ENCODE results near the gene PDE4D. TPM values are rescaled to one million over a fixed set of nuclear protein-coding genes. Genes with fewer than 3 reads are reported as not detected.

PDE4D gene
- total and polyA plus RNA-seq, 10 of the 15 experiments (the other 5 are each of a cell fraction or from before 2014, with no cell fraction given), result 0.87 to 4.1 (median 2.2) TPM

GRCh38 chr5:59187857-59188256 lies 705.7 kb downstream of the PDE4D start:
- H3K79me2 ChIP-seq (ENCODE audit: control insufficient read depth, insufficient read depth, low read length), result no peaks in the 10 kb centered on the region
- SMC1A ChIA-PET (ENCODE audit: uncharacterized antibody, unreplicated experiment), result interaction anchor here (0.6 to 3.0 kb wide), 13 partner anchors 10 to 217 kb away, joined by 3 to 24 read pairs (median 4); no protein-coding TSS in a partner anchor
- no peak overlapping the region for H3K9ac ChIP-seq (ENCODE audit: control insufficient read depth, insufficient read depth, low read length)
- DNase-seq (ENCODE audit: low read depth, low spot score) (no peak), FAIRE-seq (no peak), ATAC-seq (peak; percentile 44)
- BruUV-seq (replicated peaks), result no TSS peak
- no peak overlapping the region for H3K4me3 ChIP-seq
- 25% methylated on average over 4 of the region's 4 CpGs for WGBS (ENCODE audit: insufficient coverage, insufficient replicate concordance, low lambda C conversion rate, missing lambda C conversion rate)
- no peaks in the 10 kb centered on the region; a peak in 2 of 4 replicates for H3K27me3 ChIP-seq (replicated peaks in 1 of 2; ENCODE audit: control insufficient read depth in 2 of 2, insufficient read depth in 2 of 2, low read length in 1 of 2)
- H4K20me1 ChIP-seq (ENCODE audit: control insufficient read depth, insufficient read depth), result no peaks in the 10 kb centered on the region
- intact Hi-C loops (cut with micrococcal nuclease; ENCODE audit: unreplicated experiment), result loop anchor here (1.0 to 5.0 kb wide), 5 partner anchors 179 to 612 kb away; no protein-coding TSS in a partner anchor
- no peak for TF ChIP-seq ATF3 (IDR thresholded peaks at IDR 0.05; ENCODE audit: borderline replicate concordance, extremely low read depth, low read depth, low read length)
- TF ChIP-seq NKRF (conservative IDR thresholded peaks at IDR 0.05), result no peak
- no peak for TF ChIP-seq ETV6 (conservative IDR thresholded peaks at IDR 0.05 in 1 of 2, IDR thresholded peaks at IDR 0.05 in 1 of 2; ENCODE audit: borderline replicate concordance in 1 of 2, low read depth in 1 of 2)
- no peak for TF ChIP-seq BRCA1 (IDR thresholded peaks at IDR 0.05; ENCODE audit: low read depth, low read length)
- TF ChIP-seq SUZ12 (IDR thresholded peaks at IDR 0.05; ENCODE audit: unreplicated experiment), result no peak
- TF ChIP-seq SPI1 (IDR thresholded peaks at IDR 0.05; ENCODE audit: borderline replicate concordance, insufficient read depth, low read depth, low read length), result no peak
- TF ChIP-seq, protein P1, sequence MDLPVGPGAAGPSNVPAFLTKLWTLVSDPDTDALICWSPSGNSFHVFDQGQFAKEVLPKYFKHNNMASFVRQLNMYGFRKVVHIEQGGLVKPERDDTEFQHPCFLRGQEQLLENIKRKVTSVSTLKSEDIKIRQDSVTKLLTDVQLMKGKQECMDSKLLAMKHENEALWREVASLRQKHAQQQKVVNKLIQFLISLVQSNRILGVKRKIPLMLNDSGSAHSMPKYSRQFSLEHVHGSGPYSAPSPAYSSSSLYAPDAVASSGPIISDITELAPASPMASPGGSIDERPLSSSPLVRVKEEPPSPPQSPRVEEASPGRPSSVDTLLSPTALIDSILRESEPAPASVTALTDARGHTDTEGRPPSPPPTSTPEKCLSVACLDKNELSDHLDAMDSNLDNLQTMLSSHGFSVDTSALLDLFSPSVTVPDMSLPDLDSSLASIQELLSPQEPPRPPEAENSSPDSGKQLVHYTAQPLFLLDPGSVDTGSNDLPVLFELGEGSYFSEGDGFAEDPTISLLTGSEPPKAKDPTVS (IDR thresholded peaks at IDR 0.05; ENCODE audit: low read depth, low read length), result no peak
- TF ChIP-seq JUND (IDR thresholded peaks at IDR 0.05; ENCODE audit: low read depth, low read length), result no peak
- no peak for TF ChIP-seq SP1 (IDR thresholded peaks at IDR 0.05; ENCODE audit: low read depth, low read length)
- POLR2A ChIA-PET, result no interaction called here
- H3K36me3 ChIP-seq (ENCODE audit: control insufficient read depth in 2 of 2, insufficient read depth in 2 of 2, low read length in 1 of 2), result no peaks in the 10 kb centered on the region
- no peak overlapping the region for H3K4me2 ChIP-seq (ENCODE audit: control insufficient read depth, insufficient read depth)
- H3K9me3 ChIP-seq (replicated peaks; ENCODE audit: control insufficient read depth, insufficient read depth, low read length), result no peaks in the 10 kb centered on the region
- CTCF ChIA-PET, result interaction anchor here (0.7 to 10.7 kb wide), 36 partner anchors 8 to 1462 kb away, joined by 3 to 98 read pairs (median 4); no protein-coding TSS in a partner anchor
- RAD21 ChIA-PET (ENCODE audit: unreplicated experiment), result interaction anchor here (0.9 to 2.6 kb wide), 6 partner anchors 8 to 318 kb away, joined by 3 to 27 read pairs (median 4); no protein-coding TSS in a partner anchor
- H2AFZ ChIP-seq (ENCODE audit: control insufficient read depth, low read depth, low read length), result no peak overlapping the region
- no peak overlapping the region for H3K27ac ChIP-seq (ENCODE audit: control insufficient read depth, insufficient read depth)
- in situ Hi-C loops (cut with MboI), result loop anchor here (10.0 to 25.0 kb wide), 2 partner anchors 474 to 607 kb away; no protein-coding TSS in a partner anchor
- no peaks in the 10 kb centered on the region for H3K4me1 ChIP-seq (ENCODE audit: control insufficient read depth, insufficient read depth, low read length)

Measured in GM12878 (cell line).